Neural progenitor cell (in vitro differentiated cells): ENCODE results near the gene KRT10. TPM values are rescaled to one million over a fixed set of nuclear protein-coding genes. Genes with fewer than 3 reads are reported as not detected.

Experiments used
- DNase-seq: peaks from one replicate; pipeline ENCODE4 v3.0.0-alpha.2; 2016; ENCODE audit warnings: low spot score
- H2AFZ ChIP-seq: fragments of 200-600 bp; sonication (generic); replicated peaks from 2 replicates; pipeline ENCODE4 v1.6.1; 2016; ENCODE audit warnings: antibody characterized with exemption
- H3F3A ChIP-seq: fragments of 200-600 bp; sonication (generic); 2 replicates; pipeline ENCODE4 v1.6.1; 2016; ENCODE audit warnings: antibody characterized with exemption, low read depth
- H3K27ac ChIP-seq: fragments of 200-600 bp; sonication (generic); 2 replicates; pipeline ENCODE4 v1.5.1; 2016; ENCODE audit warnings: mild to moderate bottlenecking
- H3K27me3 ChIP-seq: fragments of 200-600 bp; sonication (generic); 2 replicates; pipeline ENCODE4 v1.6.1; 2016; ENCODE audit warnings: mild to moderate bottlenecking, moderate library complexity
- H3K36me3 ChIP-seq: fragments of 200-600 bp; sonication (generic); 2 replicates; pipeline ENCODE4 v1.5.1; 2016
- H3K4me1 ChIP-seq: fragments of 200-600 bp; sonication (generic); 2 replicates; pipeline ENCODE4 v1.6.1; 2016; ENCODE audit warnings: mixed run types
- H3K4me2 ChIP-seq: fragments of 200-600 bp; sonication (generic); 2 replicates; pipeline ENCODE4 v1.6.1; 2016
- H3K4me3 ChIP-seq: fragments of 200-600 bp; sonication (generic); 2 replicates; pipeline ENCODE4 v1.5.1; 2016
- H3K79me2 ChIP-seq: fragments of 200-600 bp; sonication (generic); 2 replicates; pipeline ENCODE4 v1.6.1; 2016; ENCODE audit warnings: low read depth
- H3K9ac ChIP-seq: fragments of 200-600 bp; sonication (generic); 2 replicates; pipeline ENCODE4 v1.6.1; 2016
- H3K9me3 ChIP-seq: fragments of 200-600 bp; sonication (generic); 2 replicates; pipeline ENCODE4 v1.5.1; 2016; ENCODE audit warnings: low read depth
- H4K20me1 ChIP-seq: fragments of 200-600 bp; sonication (generic); 2 replicates; pipeline ENCODE4 v1.6.1; 2016; ENCODE audit warnings: low read depth
- H3K27ac Mint-ChIP-seq: 3 replicates; pipeline ENCODE4 v1.8.0; 2021; ENCODE audit warnings: mixed read lengths
- H3K27me3 Mint-ChIP-seq: 2 replicates; pipeline ENCODE4 v1.8.0; 2022; ENCODE audit warnings: low read depth, mild to moderate bottlenecking, inconsistent platforms, moderate library complexity, mixed read lengths; ENCODE audit not compliant: insufficient read depth
- H3K36me3 Mint-ChIP-seq: 3 replicates; pipeline ENCODE4 v1.8.0; 2021; ENCODE audit warnings: mixed read lengths
- H3K4me1 Mint-ChIP-seq: 3 replicates; pipeline ENCODE4 v1.8.0; 2021; ENCODE audit warnings: mixed read lengths
- H3K4me3 Mint-ChIP-seq: 3 replicates; pipeline ENCODE4 v1.8.0; 2021; ENCODE audit warnings: mild to moderate bottlenecking, moderate library complexity, mixed read lengths
- H3K9me3 Mint-ChIP-seq: 3 replicates; pipeline ENCODE4 v1.8.0; 2020; ENCODE audit warnings: mixed read lengths
- CTCF ChIP-seq: fragments of 200-600 bp; sonication (generic); IDR thresholded peaks from 2 replicates; pipeline ENCODE4 v1.5.1; 2017; ENCODE audit warnings: antibody characterized with exemption, mild to moderate bottlenecking
- EZH2 ChIP-seq: fragments of 200-600 bp; sonication (generic); IDR thresholded peaks from 2 replicates; pipeline ENCODE4 v1.6.1; 2017; ENCODE audit warnings: antibody characterized with exemption, mild to moderate bottlenecking, moderate library complexity
- EZH2phosphoT487 ChIP-seq: fragments of 200-600 bp; sonication (generic); IDR thresholded peaks from 2 replicates; pipeline ENCODE4 v1.6.1; 2017; ENCODE audit warnings: antibody characterized with exemption
- total RNA-seq: library from RNA; depleted of rRNA; stranded (reverse); fragments of >200 nt; gene quantifications from 2 replicates; pipeline ENCODE4 v1.2.3, GENCODE V29; 2015; ENCODE audit warnings: low replicate concordance

The KRT10 gene
- total RNA-seq, 1 donor from 2014 or later = 7.5 TPM

GRCh38 chr17:40852364-40852763 lies 29.9 kb upstream of the KRT10 start:
- no peak overlapping the region for H3K27ac Mint-ChIP-seq

GRCh38 chr17:40850293-40850972 lies 28.0 kb upstream of the KRT10 start:
- H3K4me3 Mint-ChIP-seq = no peak overlapping the region
- H3K27ac Mint-ChIP-seq = no peak overlapping the region

More at GRCh38 chr17:40852364-40852763, 29.9 kb upstream of the KRT10 start:
- TF ChIP-seq EZH2 (no peak), EZH2phosphoT487 (no peak), CTCF (no peak)
- Mint-ChIP-seq H3K4me1 (no peaks in the 10 kb centered on the region), H3K9me3 (no peaks in the 10 kb centered on the region), H3K27me3 (peaks cover 3% of the 10 kb centered on the region), H3K4me3 (no peak overlapping the region), H3K36me3 (no peaks in the 10 kb centered on the region)
- Histone ChIP-seq H3F3A (no peaks in the 10 kb centered on the region), H2AFZ (no peak overlapping the region), H3K27ac (no peak overlapping the region), H3K9me3 (no peaks in the 10 kb centered on the region), H3K9ac (no peak overlapping the region), H3K4me1 (peaks cover 6% of the 10 kb centered on the region), H3K4me2 (no peak overlapping the region), H3K4me3 (no peak overlapping the region), H3K36me3 (no peaks in the 10 kb centered on the region), H4K20me1 (no peaks in the 10 kb centered on the region), H3K79me2 (no peaks in the 10 kb centered on the region), H3K27me3 (no peaks in the 10 kb centered on the region)
- no peak for DNase-seq

GRCh38 chr17:40849723-40850122 lies 27.3 kb upstream of the KRT10 start:
- TF ChIP-seq EZH2 (no peak), CTCF (no peak), EZH2phosphoT487 (no peak)
- Histone ChIP-seq H2AFZ (no peak overlapping the region), H3K4me3 (no peak overlapping the region), H4K20me1 (no peaks in the 10 kb centered on the region), H3K4me2 (no peak overlapping the region), H3K9ac (no peak overlapping the region), H3K79me2 (no peaks in the 10 kb centered on the region), H3F3A (no peaks in the 10 kb centered on the region), H3K27ac (no peak overlapping the region), H3K36me3 (no peaks in the 10 kb centered on the region), H3K27me3 (peaks cover 12% of the 10 kb centered on the region), H3K4me1 (peaks cover 6% of the 10 kb centered on the region), H3K9me3 (no peaks in the 10 kb centered on the region)
- H3K4me3 Mint-ChIP-seq = no peak overlapping the region
- H3K27me3 Mint-ChIP-seq = peaks cover 3% of the 10 kb centered on the region
- DNase-seq = no peak
- no peaks in the 10 kb centered on the region for H3K36me3 Mint-ChIP-seq
- no peaks in the 10 kb centered on the region for H3K4me1 Mint-ChIP-seq
- no peaks in the 10 kb centered on the region for H3K9me3 Mint-ChIP-seq
- no peak overlapping the region for H3K27ac Mint-ChIP-seq

More at GRCh38 chr17:40850293-40850972, 28.0 kb upstream of the KRT10 start:
- DNase-seq = no peak
- Histone ChIP-seq H3K79me2 (no peaks in the 10 kb centered on the region), H3F3A (no peaks in the 10 kb centered on the region), H4K20me1 (no peaks in the 10 kb centered on the region), H3K36me3 (no peaks in the 10 kb centered on the region), H3K27me3 (peaks cover 5% of the 10 kb centered on the region), H3K27ac (no peak overlapping the region), H3K9me3 (no peaks in the 10 kb centered on the region), H3K4me2 (no peak overlapping the region), H2AFZ (no peak overlapping the region), H3K4me1 (peaks cover 6% of the 10 kb centered on the region), H3K9ac (no peak overlapping the region), H3K4me3 (no peak overlapping the region)
- TF ChIP-seq CTCF (no peak), EZH2phosphoT487 (no peak), EZH2 (no peak)
- Mint-ChIP-seq H3K36me3 (no peaks in the 10 kb centered on the region), H3K9me3 (no peaks in the 10 kb centered on the region), H3K4me1 (no peaks in the 10 kb centered on the region), H3K27me3 (peaks cover 3% of the 10 kb centered on the region)
